ENCODE data around the gene PTGIS. TPM values are rescaled to one million over a fixed set of nuclear protein-coding genes. Genes with fewer than 3 reads are reported as not detected.

The PTGIS gene
- total RNA-seq, 2 donors from 2014 or later: 12.9 to 34.6 TPM

- intact Hi-C loops (cut with DNase I): no loop called here
- Histone ChIP-seq H3K27ac (no peak overlapping the region), H3K27me3 (replicated peaks; ENCODE audit: insufficient read depth) (no peaks in the 10 kb centered on the region), H3K4me3 (no peak overlapping the region), H3K4me1 (replicated peaks) (no peaks in the 10 kb centered on the region), H3K9me3 (no peaks in the 10 kb centered on the region), H3K36me3 (no peaks in the 10 kb centered on the region)
- TF ChIP-seq POLR2AphosphoS5 (IDR thresholded peaks at IDR 0.05) (no peak), CTCF (IDR thresholded peaks at IDR 0.05) (no peak), POLR2A (IDR thresholded peaks at IDR 0.05) (no peak)
- no peak for DNase-seq (ENCODE audit: low spot score)
- WGBS: 96% methylated on average over 6 of the region's 6 CpGs
Observed at GRCh38 chr20:49475292-49476015, 92.5 kb downstream of the PTGIS start.

- WGBS: 68% methylated on average over 5 of the region's 5 CpGs
Observed at GRCh38 chr20:49471397-49471796, 96.5 kb downstream of the PTGIS start.

GRCh38 chr20:49470922-49471321, 97.0 kb downstream of the PTGIS start:
- H3K27me3 ChIP-seq (replicated peaks; ENCODE audit: insufficient read depth): no peaks in the 10 kb centered on the region
- no peaks in the 10 kb centered on the region for H3K36me3 ChIP-seq
- H3K27ac ChIP-seq: no peak overlapping the region
- H3K4me3 ChIP-seq: no peak overlapping the region
- no peak for DNase-seq (ENCODE audit: low spot score)
- 79% methylated on average over 6 of the region's 6 CpGs for WGBS
- H3K9me3 ChIP-seq: no peaks in the 10 kb centered on the region
- H3K4me1 ChIP-seq (replicated peaks): no peaks in the 10 kb centered on the region
- intact Hi-C loops (cut with DNase I): no loop called here
- TF ChIP-seq POLR2A (IDR thresholded peaks at IDR 0.05) (no peak), POLR2AphosphoS5 (IDR thresholded peaks at IDR 0.05) (no peak), CTCF (IDR thresholded peaks at IDR 0.05) (no peak)

More at GRCh38 chr20:49471397-49471796, 96.5 kb downstream of the PTGIS start:
- H3K4me3 ChIP-seq: no peak overlapping the region
- intact Hi-C loops (cut with DNase I): no loop called here
- no peaks in the 10 kb centered on the region for H3K36me3 ChIP-seq
- H3K4me1 ChIP-seq (replicated peaks): no peaks in the 10 kb centered on the region
- H3K27ac ChIP-seq: no peak overlapping the region
- no peak for DNase-seq (ENCODE audit: low spot score)
- H3K27me3 ChIP-seq (replicated peaks; ENCODE audit: insufficient read depth): no peaks in the 10 kb centered on the region
- no peak for TF ChIP-seq CTCF (IDR thresholded peaks at IDR 0.05)
- no peak for TF ChIP-seq POLR2AphosphoS5 (IDR thresholded peaks at IDR 0.05)
- no peak for TF ChIP-seq POLR2A (IDR thresholded peaks at IDR 0.05)
- H3K9me3 ChIP-seq: no peaks in the 10 kb centered on the region

- Histone ChIP-seq H3K27ac (no peak overlapping the region), H3K4me1 (replicated peaks) (no peaks in the 10 kb centered on the region), H3K4me3 (no peak overlapping the region), H3K27me3 (replicated peaks; ENCODE audit: insufficient read depth) (no peaks in the 10 kb centered on the region), H3K9me3 (no peaks in the 10 kb centered on the region), H3K36me3 (no peaks in the 10 kb centered on the region)
- no peak for DNase-seq (ENCODE audit: low spot score)
- whole genome bisulfite sequencing: 78% methylated on average over 6 of the region's 6 CpGs
- TF ChIP-seq POLR2AphosphoS5 (IDR thresholded peaks at IDR 0.05): no peak
- no peak for TF ChIP-seq CTCF (IDR thresholded peaks at IDR 0.05)
- no peak for TF ChIP-seq POLR2A (IDR thresholded peaks at IDR 0.05)
- intact Hi-C loops (cut with DNase I): no loop called here
Observed at GRCh38 chr20:49469060-49469459, 98.9 kb downstream of the PTGIS start.

GRCh38 chr20:49468412-49468811, 99.5 kb downstream of the PTGIS start:
- DNase-seq (ENCODE audit: low spot score): no peak
- no peak for TF ChIP-seq POLR2A (IDR thresholded peaks at IDR 0.05)
- no peak for TF ChIP-seq CTCF (IDR thresholded peaks at IDR 0.05)
- no peak for TF ChIP-seq POLR2AphosphoS5 (IDR thresholded peaks at IDR 0.05)
- intact Hi-C loops (cut with DNase I): no loop called here

More at GRCh38 chr20:49468412-49468811, 99.5 kb downstream of the PTGIS start:
- Histone ChIP-seq H3K27ac (no peak overlapping the region), H3K4me1 (replicated peaks) (no peaks in the 10 kb centered on the region), H3K9me3 (no peaks in the 10 kb centered on the region), H3K4me3 (no peak overlapping the region), H3K36me3 (no peaks in the 10 kb centered on the region), H3K27me3 (replicated peaks; ENCODE audit: insufficient read depth) (no peaks in the 10 kb centered on the region)
- WGBS: 72% methylated on average over 7 of the region's 7 CpGs

Measured in prostate gland (tissue), 2 donors.